GM18873 (cell line): ENCODE measurements around the gene KCTD6.

Experiments used
- ATAC-seq: cut with Tn5 transposase; IDR thresholded peaks from one replicate; pipeline ENCODE4 v1.9.1; 2021; ENCODE audit warnings: mild to moderate bottlenecking, moderate library complexity, moderate number of reproducible peaks; ENCODE audit not compliant: unreplicated experiment, low FRiP score

Gene KCTD6

GRCh38 chr3:58540176-58540858 lies 48.4 kb downstream of the KCTD6 start:
- ATAC-seq: no peak

GRCh38 chr3:58544541-58544940 lies 52.6 kb downstream of the KCTD6 start:
- ATAC-seq: no peak

GRCh38 chr3:58551636-58552180 lies 59.8 kb downstream of the KCTD6 start:
- no peak for ATAC-seq
